GM18505 (cell line): Measurements from ENCODE around the gene SLC26A1.

Experiments
- ATAC-seq: cut with Tn5 transposase; IDR thresholded peaks from one replicate; pipeline ENCODE4 v1.9.1; 2021; ENCODE audit not compliant: unreplicated experiment
- POLR2A ChIP-seq: IDR thresholded peaks from 4 replicates; pipeline ENCODE4 v1.6.1; 2011; ENCODE audit warnings: borderline replicate concordance; ENCODE audit not compliant: insufficient read depth, insufficient read length; ENCODE audit errors: extremely low read depth

SLC26A1 gene

DNA sequence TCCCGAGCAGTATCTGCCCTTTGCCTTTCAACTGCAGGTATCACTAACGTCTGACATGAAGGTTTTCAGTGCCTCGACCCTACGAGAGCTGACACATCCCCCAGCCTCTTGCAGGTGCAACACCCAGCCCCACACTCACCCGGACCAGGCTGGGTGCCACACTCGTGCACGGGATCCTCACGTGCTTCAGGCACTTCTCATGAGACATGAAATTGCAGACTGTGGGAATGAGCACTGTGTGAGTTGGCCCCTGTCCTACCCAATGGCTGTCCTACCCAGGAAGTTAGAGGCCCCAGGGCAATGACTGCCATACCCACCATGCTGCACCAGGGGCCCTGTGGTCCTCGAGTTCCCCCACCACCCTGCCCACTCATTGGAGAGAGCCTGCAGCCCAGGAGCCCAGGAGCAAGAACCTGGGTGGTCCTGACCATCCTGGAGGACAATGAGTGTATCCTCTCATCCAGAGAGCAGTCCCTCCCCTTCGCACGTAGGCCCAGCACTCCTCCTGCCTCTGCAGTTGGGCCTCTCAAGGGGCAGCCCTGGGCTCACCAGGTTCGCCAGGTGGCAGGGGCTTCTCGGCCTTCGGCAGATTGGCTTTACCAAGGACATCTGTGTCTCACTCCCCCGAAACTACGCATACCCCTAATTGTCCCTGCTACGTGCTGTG lies 22.2 kb downstream of the SLC26A1 start:
- ATAC-seq: no peak
- no peak for TF ChIP-seq POLR2A

DNA sequence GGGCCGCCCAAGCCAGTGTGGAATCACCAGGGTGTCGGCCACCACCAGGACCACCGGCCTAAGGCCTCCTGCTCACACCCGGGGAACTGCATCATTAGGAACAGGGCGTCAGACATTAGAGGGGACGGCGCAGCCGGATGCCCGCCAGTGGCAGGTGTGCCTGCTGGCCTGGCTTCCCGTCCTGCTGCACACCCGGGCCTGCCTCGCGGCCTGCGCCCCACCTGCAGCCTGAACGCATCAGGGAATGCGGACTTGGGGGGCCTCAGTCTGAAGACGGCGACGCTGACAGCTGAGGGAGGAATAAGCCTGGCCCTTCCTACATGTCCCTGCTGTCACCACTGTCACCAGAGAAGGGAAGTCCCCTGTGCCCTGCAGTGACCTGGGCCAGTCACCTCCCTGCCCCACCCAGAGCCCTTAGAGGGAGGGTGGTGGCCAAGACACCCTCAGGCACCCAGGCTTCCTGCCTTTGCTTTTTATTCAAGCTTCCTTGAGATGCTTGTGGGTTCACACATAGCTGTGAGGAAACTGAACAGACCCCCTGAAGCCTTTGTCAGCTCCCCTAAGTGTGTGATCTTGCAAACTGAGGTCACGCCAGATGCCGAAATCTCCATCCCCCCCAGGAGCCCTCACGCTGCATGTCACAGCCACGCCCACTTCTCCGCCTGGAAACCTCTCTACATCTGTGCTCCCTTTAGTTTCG lies 23.0 kb downstream of the SLC26A1 start:
- no peak for ATAC-seq
- no peak for TF ChIP-seq POLR2A

- no peak for ATAC-seq
- no peak for TF ChIP-seq POLR2A
These were observed 24.4 kb downstream of the SLC26A1 start for GRCh38 chr4:968621-969394.

GRCh38 chr4:968221-968620 lies 25.0 kb downstream of the SLC26A1 start:
- no peak for ATAC-seq
- TF ChIP-seq POLR2A: no peak

DNA sequence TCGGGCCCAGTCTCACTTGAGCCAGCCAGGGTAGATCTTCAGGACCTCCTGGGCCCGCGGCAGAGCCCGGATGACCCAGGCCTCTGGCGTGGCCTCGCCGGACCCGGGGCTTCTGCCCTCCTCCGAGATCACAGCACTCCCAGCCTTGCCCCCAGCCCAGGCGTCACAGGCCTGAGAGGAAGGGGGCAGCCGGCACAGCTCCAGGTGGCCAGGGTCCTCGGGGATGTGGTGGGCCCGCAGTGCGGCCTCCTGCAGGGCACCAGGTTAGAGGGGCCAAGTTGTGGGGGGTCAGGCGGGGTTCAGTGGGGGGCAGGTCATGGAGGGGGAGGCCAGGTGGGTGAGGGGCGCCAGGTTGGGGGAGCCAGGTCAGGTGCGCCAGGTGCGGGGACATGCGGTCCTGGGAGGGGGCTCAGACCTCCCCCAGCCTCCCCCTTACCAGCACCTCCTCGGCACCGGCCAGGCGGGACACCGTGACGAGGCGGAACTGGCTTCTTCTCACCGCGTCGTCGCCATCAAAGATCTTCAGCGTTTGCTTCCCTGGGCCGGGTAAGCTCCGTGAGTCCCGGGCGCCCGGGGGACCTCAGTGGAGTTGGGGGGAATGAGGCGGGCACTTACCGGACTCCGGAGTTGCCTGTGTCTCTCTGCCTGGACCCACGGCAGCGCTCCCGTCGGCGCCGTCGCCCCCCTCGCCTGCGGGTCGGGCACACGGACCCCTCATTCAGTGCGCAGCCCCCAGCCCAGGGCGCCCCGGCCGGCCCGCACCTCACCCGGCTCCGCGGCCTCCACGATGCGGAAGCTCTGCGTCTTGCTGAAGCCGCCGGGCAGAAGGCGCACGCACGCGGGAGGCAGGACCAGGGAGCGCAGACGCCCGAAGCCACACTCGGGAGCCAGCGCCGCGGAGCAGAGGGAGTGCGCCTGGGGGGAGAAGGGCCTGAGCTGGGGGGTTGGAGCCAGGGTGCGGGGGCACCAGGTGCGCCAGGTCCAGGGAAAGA lies 25.8 kb downstream of the SLC26A1 start:
- ATAC-seq: no peak
- no peak for TF ChIP-seq POLR2A

DNA sequence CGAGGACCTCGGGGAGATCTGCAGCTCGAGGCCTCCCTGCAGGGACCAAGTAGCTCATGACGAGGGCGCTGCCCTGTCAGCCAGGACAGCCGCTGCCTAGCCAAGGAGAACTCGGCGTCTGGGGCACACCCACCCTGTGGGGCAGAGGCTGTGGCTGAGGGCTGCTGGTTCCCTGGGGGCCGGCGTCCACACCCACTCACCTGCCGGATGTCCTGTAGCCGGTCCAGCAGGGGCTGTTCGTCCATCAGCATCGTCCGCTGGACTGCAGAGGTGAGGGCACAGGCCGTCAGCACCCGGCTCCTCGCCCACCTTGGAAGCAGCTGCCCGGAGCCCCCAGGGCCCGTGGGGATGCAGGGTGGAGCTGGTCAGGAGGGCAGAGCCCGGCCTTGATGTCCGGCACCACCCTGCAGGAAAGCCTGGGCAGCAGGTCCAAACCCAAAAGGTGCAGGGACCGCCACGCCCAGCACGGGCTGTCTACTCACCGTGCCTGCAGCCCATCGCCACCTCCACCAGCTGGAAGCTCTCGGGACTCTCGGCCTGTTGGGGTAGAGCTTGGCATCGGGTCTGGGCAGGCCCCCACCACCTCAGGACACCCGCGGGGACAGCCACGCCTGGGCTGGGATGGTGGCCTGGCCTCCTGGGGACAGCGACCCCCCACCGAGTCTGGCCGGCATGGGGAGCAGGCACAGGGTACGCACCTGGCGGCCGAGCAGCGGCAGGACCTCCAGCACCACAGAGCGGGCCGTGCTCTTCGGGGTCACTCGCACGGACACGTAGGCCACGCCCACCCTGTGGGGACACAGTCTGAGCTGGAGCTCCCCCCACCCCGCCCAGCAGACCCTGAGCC lies 26.7 kb downstream of the SLC26A1 start:
- no peak for TF ChIP-seq POLR2A
- ATAC-seq: no peak

GRCh38 chr4:965766-966134 lies 27.5 kb downstream of the SLC26A1 start:
- no peak for ATAC-seq
- TF ChIP-seq POLR2A: no peak

GRCh38 chr4:965048-965765 lies 28.0 kb downstream of the SLC26A1 start:
- ATAC-seq: no peak
- no peak for TF ChIP-seq POLR2A

GRCh38 chr4:964346-965025 lies 28.7 kb downstream of the SLC26A1 start:
- no peak for TF ChIP-seq POLR2A
- ATAC-seq: no peak

- ATAC-seq: no peak
- no peak for TF ChIP-seq POLR2A
These were observed 29.7 kb downstream of the SLC26A1 start for GRCh38 chr4:963276-964225.
